ENCODE data around the gene PRDM16.

DNA sequence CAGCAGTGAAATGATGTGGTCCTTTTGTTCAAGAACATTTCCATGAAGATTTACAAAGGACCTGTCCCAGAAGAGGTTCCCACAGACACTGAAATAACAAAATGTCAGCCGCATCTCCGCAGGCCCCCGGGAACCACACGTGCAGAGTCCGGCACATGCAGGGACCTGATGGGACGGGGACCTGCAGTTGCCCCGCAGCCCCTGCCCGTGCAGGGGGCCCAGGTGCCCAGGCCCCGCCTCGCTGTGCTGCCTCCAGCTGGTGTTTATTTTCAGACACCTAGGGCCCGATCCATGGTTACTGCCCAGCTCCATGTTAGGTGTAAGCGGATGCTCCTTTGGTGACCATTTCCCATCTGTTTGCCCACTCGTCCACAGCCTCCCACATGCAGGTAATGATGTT is 236.2 kb downstream of the PRDM16 start:
- TF ChIP-seq, protein P1, sequence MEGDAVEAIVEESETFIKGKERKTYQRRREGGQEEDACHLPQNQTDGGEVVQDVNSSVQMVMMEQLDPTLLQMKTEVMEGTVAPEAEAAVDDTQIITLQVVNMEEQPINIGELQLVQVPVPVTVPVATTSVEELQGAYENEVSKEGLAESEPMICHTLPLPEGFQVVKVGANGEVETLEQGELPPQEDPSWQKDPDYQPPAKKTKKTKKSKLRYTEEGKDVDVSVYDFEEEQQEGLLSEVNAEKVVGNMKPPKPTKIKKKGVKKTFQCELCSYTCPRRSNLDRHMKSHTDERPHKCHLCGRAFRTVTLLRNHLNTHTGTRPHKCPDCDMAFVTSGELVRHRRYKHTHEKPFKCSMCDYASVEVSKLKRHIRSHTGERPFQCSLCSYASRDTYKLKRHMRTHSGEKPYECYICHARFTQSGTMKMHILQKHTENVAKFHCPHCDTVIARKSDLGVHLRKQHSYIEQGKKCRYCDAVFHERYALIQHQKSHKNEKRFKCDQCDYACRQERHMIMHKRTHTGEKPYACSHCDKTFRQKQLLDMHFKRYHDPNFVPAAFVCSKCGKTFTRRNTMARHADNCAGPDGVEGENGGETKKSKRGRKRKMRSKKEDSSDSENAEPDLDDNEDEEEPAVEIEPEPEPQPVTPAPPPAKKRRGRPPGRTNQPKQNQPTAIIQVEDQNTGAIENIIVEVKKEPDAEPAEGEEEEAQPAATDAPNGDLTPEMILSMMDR (conservative IDR thresholded peaks at IDR 0.05 in 1 of 2, IDR thresholded peaks at IDR 0.05 in 1 of 2; ENCODE audit: extremely low read depth in 1 of 2, insufficient read depth in 1 of 2, low read depth in 1 of 2, low read length in 2 of 2) = no peak
- no peak for TF ChIP-seq EZH2 (IDR thresholded peaks at IDR 0.05; ENCODE audit: borderline replicate concordance, low read length)
